ENCODE data around the gene RTN4RL2. TPM values are rescaled to one million over a fixed set of nuclear protein-coding genes. Genes with fewer than 3 reads are reported as not detected.

Gene RTN4RL2
- total RNA-seq, 4 donors from 2014 or later: 11.2 to 27.6 (median 17.1) TPM

GRCh38 chr11:57462597-57462996, 2.3 kb downstream of the RTN4RL2 start:
- 67 to 92% methylated on average over 2 to 3 of the region's 3 CpGs for WGBS, 2 donors
- no peak overlapping the region for H3K27ac ChIP-seq
- no peaks in the 10 kb centered on the region for H3K9me3 ChIP-seq
- intact Hi-C loops (cut with DNase I): no loop called here
- TF ChIP-seq POLR2A (IDR thresholded peaks at IDR 0.05): no peak
- no peak for TF ChIP-seq CTCF (IDR thresholded peaks at IDR 0.05)
- DNase-seq: no peak
- peaks cover 26 to 42% of the 10 kb centered on the region in 2 donors for H3K4me1 ChIP-seq
- H3K36me3 ChIP-seq: no peaks in the 10 kb centered on the region
- no peak overlapping the region for H3K4me3 ChIP-seq (replicated peaks in 1 of 3)
- H3K27me3 ChIP-seq: no peaks in the 10 kb centered on the region

- Histone ChIP-seq H3K27ac (no peak overlapping the region), H3K27me3 (no peaks in the 10 kb centered on the region), H3K9me3 (no peaks in the 10 kb centered on the region), H3K36me3 (no peaks in the 10 kb centered on the region), H3K4me1 (peaks cover 18 to 36% of the 10 kb centered on the region in 2 donors), H3K4me3 (replicated peaks in 1 of 3) (no peak overlapping the region)
- no peak for DNase-seq
- intact Hi-C loops (cut with DNase I): no loop called here
- WGBS, 2 donors: 78 to 79% methylated on average over 14 of the region's 14 CpGs
- no peak for TF ChIP-seq POLR2A (IDR thresholded peaks at IDR 0.05)
- no peak for TF ChIP-seq CTCF (IDR thresholded peaks at IDR 0.05)
Observed at GRCh38 chr11:57463671-57464538, 3.6 kb downstream of the RTN4RL2 start.

- no peak for DNase-seq
- Histone ChIP-seq H3K27me3 (no peaks in the 10 kb centered on the region), H3K9me3 (no peaks in the 10 kb centered on the region), H3K4me1 (peaks cover 12 to 29% of the 10 kb centered on the region in 2 donors), H3K27ac (no peak overlapping the region), H3K4me3 (replicated peaks in 1 of 3) (no peak overlapping the region), H3K36me3 (peaks cover 0 to 5% of the 10 kb centered on the region in 2 donors)
- intact Hi-C loops (cut with DNase I): no loop called here
- TF ChIP-seq POLR2A (IDR thresholded peaks at IDR 0.05) (no peak), CTCF (IDR thresholded peaks at IDR 0.05) (no peak)
- 76 to 81% methylated on average over 30 of the region's 30 CpGs for WGBS, 2 donors
Observed at GRCh38 chr11:57464539-57465181, 4.3 kb downstream of the RTN4RL2 start.

- WGBS, 2 donors: 90 to 92% methylated on average over 4 of the region's 4 CpGs
- H3K4me3 ChIP-seq (replicated peaks in 1 of 3): no peak overlapping the region
- no peak for TF ChIP-seq CTCF (IDR thresholded peaks at IDR 0.05)
- intact Hi-C loops (cut with DNase I): no loop called here
- peaks cover 0 to 14% of the 10 kb centered on the region in 2 donors for H3K4me1 ChIP-seq
- H3K9me3 ChIP-seq: no peaks in the 10 kb centered on the region
- no peaks in the 10 kb centered on the region for H3K27me3 ChIP-seq
- no peak for DNase-seq
- no peak overlapping the region for H3K27ac ChIP-seq
- peaks cover 5 to 8% of the 10 kb centered on the region in 2 donors for H3K36me3 ChIP-seq
Observed at GRCh38 chr11:57466680-57467079, 6.4 kb downstream of the RTN4RL2 start.
